Natural killer cell (primary cell): ENCODE data around the gene CCDC102B. TPM values are rescaled to one million over a fixed set of nuclear protein-coding genes. Genes with fewer than 3 reads are reported as not detected.

Experiments
- ATAC-seq, 3 donors: fragments of 150-1000 bp in 2 of 3; fragments of 200-7000 bp in 1 of 3; cut with Tn5 transposase; 1 replicate in 1 of 3; 2 replicates in 2 of 3; pipeline ENCODE4 v1.10.0; 2021; ENCODE audit warnings: mild to moderate bottlenecking in 2 of 3, moderate library complexity in 2 of 3
- DNase-seq, 2 donors: peaks; one replicate each; pipeline versions ENCODE4 v3.0.0 to v3.0.0-alpha.2; 2013 to 2021; ENCODE audit warnings: mixed read lengths in 1 of 2
- H3K27ac ChIP-seq: one replicate; pipeline ENCODE4 v1.5.1; 2013; ENCODE audit warnings: mild to moderate bottlenecking, low read length
- H3K27me3 ChIP-seq: one replicate; pipeline ENCODE4 v1.6.1; 2013; ENCODE audit warnings: low read length; ENCODE audit not compliant: control insufficient read depth, insufficient read depth
- H3K36me3 ChIP-seq: one replicate; pipeline ENCODE4 v1.6.1; 2013; ENCODE audit warnings: low read length; ENCODE audit not compliant: control insufficient read depth, insufficient read depth
- H3K4me1 ChIP-seq: one replicate; pipeline ENCODE4 v1.6.1; 2013; ENCODE audit warnings: low read length; ENCODE audit not compliant: control insufficient read depth, insufficient read depth
- H3K4me3 ChIP-seq: one replicate; pipeline ENCODE4 v1.5.1; 2013; ENCODE audit warnings: low read length
- H3K9me3 ChIP-seq: one replicate; pipeline ENCODE4 v1.6.1; 2013; ENCODE audit warnings: low read length; ENCODE audit not compliant: control insufficient read depth, insufficient read depth
- H3K27ac Mint-ChIP-seq, 2 donors: one replicate each; pipeline ENCODE4 v1.8.0; 2022; ENCODE audit warnings: mild to moderate bottlenecking in 2 of 2, mixed read lengths in 2 of 2, moderate library complexity in 1 of 2
- H3K27me3 Mint-ChIP-seq, 2 donors: one replicate each; pipeline ENCODE4 v1.8.0; 2022; ENCODE audit warnings: low read depth in 2 of 2, mixed read lengths in 2 of 2
- H3K36me3 Mint-ChIP-seq: one replicate; pipeline ENCODE4 v1.8.0; 2022; ENCODE audit warnings: mixed read lengths
- H3K4me1 Mint-ChIP-seq, 2 donors: one replicate each; pipeline ENCODE4 v1.8.0; 2022; ENCODE audit warnings: mixed read lengths in 2 of 2
- H3K4me3 Mint-ChIP-seq: one replicate; pipeline ENCODE4 v1.8.0; 2022; ENCODE audit warnings: mild to moderate bottlenecking, moderate library complexity, mixed read lengths
- H3K9me3 Mint-ChIP-seq, 2 donors: one replicate each; pipeline ENCODE4 v1.8.0; 2022; ENCODE audit warnings: mixed read lengths in 2 of 2
- CTCF ChIP-seq: fragments of 200-600 bp; IDR thresholded peaks from one replicate; pipeline ENCODE4 v1.8.0; 2022; ENCODE audit warnings: antibody characterized with exemption
- WGBS: methylation state at CpG from one replicate; pipeline ENCODE4 v1.1.7; 2013; ENCODE audit warnings: missing lambda C conversion rate; ENCODE audit not compliant: insufficient coverage; 5-methylcytosine and 5-hydroxymethylcytosine counted together
- intact Hi-C: fragments of 100-400 bp; cut with micrococcal nuclease; formaldehyde crosslinking; loops from one replicate; pipeline ENCODE4 v1.14.2; 2022
- total RNA-seq, 4 donors: library from RNA; stranded (reverse); fragments of 120-200 nt in 1 of 4; gene quantifications; one replicate each; pipeline versions ENCODE4 v1.2.3 to v1.2.4, GENCODE V29; 2013 to 2022

CCDC102B gene
- total RNA-seq, 3 donors from 2014 or later (not counting 1 experiment from before 2014, with no cell fraction given), result 6.9 to 9.9 (median 8.9) TPM

GRCh38 chr18:68948622-68949021 lies 150.7 kb downstream of the CCDC102B start:
- Mint-ChIP-seq H3K27me3 (no peaks in the 10 kb centered on the region), H3K4me3 (no peak overlapping the region), H3K4me1 (no peaks in the 10 kb centered on the region), H3K27ac (no peak overlapping the region), H3K36me3 (no peaks in the 10 kb centered on the region), H3K9me3 (peaks cover 3 to 5% of the 10 kb centered on the region in 2 donors)
- DNase-seq (no peak), ATAC-seq (no peak)
- H3K9me3 ChIP-seq, result no peaks in the 10 kb centered on the region
- no peak for TF ChIP-seq CTCF
- H3K36me3 ChIP-seq, result no peaks in the 10 kb centered on the region
- no peak overlapping the region for H3K27ac ChIP-seq
- intact Hi-C loops, result no loop called here
- H3K27me3 ChIP-seq, result no peaks in the 10 kb centered on the region
- WGBS, result 92% methylated on average over 3 of the region's 4 CpGs
- H3K4me3 ChIP-seq, result no peak overlapping the region
- no peaks in the 10 kb centered on the region for H3K4me1 ChIP-seq

GRCh38 chr18:68954738-68955137 lies 156.9 kb downstream of the CCDC102B start:
- Mint-ChIP-seq H3K36me3 (no peaks in the 10 kb centered on the region), H3K4me3 (no peak overlapping the region), H3K27me3 (no peaks in the 10 kb centered on the region), H3K4me1 (no peaks in the 10 kb centered on the region), H3K9me3 (peaks cover 7 to 12% of the 10 kb centered on the region in 2 donors), H3K27ac (no peak overlapping the region)
- no peak for TF ChIP-seq CTCF
- Histone ChIP-seq H3K27ac (no peak overlapping the region), H3K4me1 (no peaks in the 10 kb centered on the region), H3K4me3 (no peak overlapping the region), H3K9me3 (no peaks in the 10 kb centered on the region), H3K36me3 (no peaks in the 10 kb centered on the region), H3K27me3 (no peaks in the 10 kb centered on the region)
- ATAC-seq (no peak), DNase-seq (no peak)
- 75% methylated on average over 1 of the region's 2 CpGs for WGBS
- intact Hi-C loops, result no loop called here

- intact Hi-C loops, result no loop called here
- Histone ChIP-seq H3K27me3 (no peaks in the 10 kb centered on the region), H3K4me3 (no peak overlapping the region), H3K9me3 (no peaks in the 10 kb centered on the region), H3K27ac (no peak overlapping the region), H3K4me1 (no peaks in the 10 kb centered on the region), H3K36me3 (no peaks in the 10 kb centered on the region)
- ATAC-seq, result no peak
- 40% methylated on average over 1 of the region's 2 CpGs for WGBS
- H3K4me3 Mint-ChIP-seq, result no peak overlapping the region
- no peak overlapping the region for H3K27ac Mint-ChIP-seq
- no peaks in the 10 kb centered on the region for H3K27me3 Mint-ChIP-seq
- DNase-seq, result no peak
- no peaks in the 10 kb centered on the region for H3K36me3 Mint-ChIP-seq
- H3K4me1 Mint-ChIP-seq, result no peaks in the 10 kb centered on the region
- no peak for TF ChIP-seq CTCF
- peaks cover 7 to 9% of the 10 kb centered on the region in 2 donors for H3K9me3 Mint-ChIP-seq
Observed at GRCh38 chr18:68956650-68957049, 158.8 kb downstream of the CCDC102B start.

- H3K4me1 Mint-ChIP-seq, result no peaks in the 10 kb centered on the region
- H3K36me3 Mint-ChIP-seq, result no peaks in the 10 kb centered on the region
- WGBS, result 92% methylated on average over 3 of the region's 3 CpGs
Observed at GRCh38 chr18:68960355-68960754, 162.5 kb downstream of the CCDC102B start.

More at GRCh38 chr18:68960355-68960754, 162.5 kb downstream of the CCDC102B start:
- no peaks in the 10 kb centered on the region for H3K4me1 ChIP-seq
- no peak for TF ChIP-seq CTCF
- intact Hi-C loops, result no loop called here
- no peaks in the 10 kb centered on the region for H3K27me3 ChIP-seq
- H3K4me3 ChIP-seq, result no peak overlapping the region
- Mint-ChIP-seq H3K9me3 (peaks cover 7 to 13% of the 10 kb centered on the region in 2 donors), H3K27me3 (no peaks in the 10 kb centered on the region), H3K27ac (no peak overlapping the region), H3K4me3 (no peak overlapping the region)
- ATAC-seq (no peak), DNase-seq (no peak)
- H3K27ac ChIP-seq, result no peak overlapping the region
- no peaks in the 10 kb centered on the region for H3K36me3 ChIP-seq
- no peaks in the 10 kb centered on the region for H3K9me3 ChIP-seq
